Gastroesophageal sphincter (tissue), 4 donors: ENCODE results near the gene HS6ST3. TPM values are rescaled to one million over a fixed set of nuclear protein-coding genes. Genes with fewer than 3 reads are reported as not detected.

Source experiments
- ATAC-seq: fragments of 150-250 bp; one replicate; pipeline ENCODE4 v1.9.1; 2016; ENCODE audit warnings: mild to moderate bottlenecking, moderate library complexity
- H3K27ac ChIP-seq, 4 donors: fragments of 200-600 bp; sonication (generic) in 3 of 4; 1 replicate in 3 of 4; 2 replicates in 1 of 4; pipeline ENCODE4 v1.5.1; 2016 to 2019
- H3K27me3 ChIP-seq: fragments of 200-600 bp; sonication (generic); one replicate; pipeline ENCODE4 v1.5.1; 2019
- H3K36me3 ChIP-seq, 2 donors: fragments of 200-600 bp; sonication (generic); one replicate each; pipeline ENCODE4 v1.5.1; 2019; ENCODE audit warnings: control low read depth in 1 of 2
- H3K4me1 ChIP-seq, 3 donors: fragments of 200-600 bp; sonication (generic); 1 replicate in 2 of 3; 2 replicates in 1 of 3; pipeline ENCODE4 v1.5.1; 2016 to 2019; ENCODE audit warnings: control low read depth in 2 of 3
- H3K4me3 ChIP-seq, 2 donors: fragments of 200-600 bp; sonication (generic); one replicate each; pipeline ENCODE4 v1.5.1; 2019; ENCODE audit warnings: mild to moderate bottlenecking in 1 of 2, moderate library complexity in 1 of 2
- H3K9me3 ChIP-seq, 3 donors: fragments of 200-600 bp; sonication (generic); one replicate each; pipeline ENCODE4 v1.5.1; 2017 to 2019; ENCODE audit warnings: control low read depth in 2 of 3
- EP300 ChIP-seq: sonication (generic); formaldehyde crosslinking; IDR thresholded peaks from one replicate; pipeline ENCODE4 v1.6.1; 2017; ENCODE audit warnings: antibody characterized with exemption, mild to moderate bottlenecking
- POLR2A ChIP-seq, 2 donors: fragments of 450-650 bp; IDR thresholded peaks; one replicate each; pipeline ENCODE4 v1.6.1; 2017; ENCODE audit warnings: antibody characterized with exemption in 2 of 2, mild to moderate bottlenecking in 2 of 2, moderate library complexity in 1 of 2
- POLR2AphosphoS5 ChIP-seq: sonication (generic); formaldehyde crosslinking; IDR thresholded peaks from one replicate; pipeline ENCODE4 v1.6.1; 2017; ENCODE audit warnings: antibody characterized with exemption
- WGBS, 2 donors: methylation state at CpG; one replicate each; pipeline ENCODE4 v1.1.5; 2018; ENCODE audit warnings: low coverage in 1 of 2; 5-methylcytosine and 5-hydroxymethylcytosine counted together
- total RNA-seq, 4 donors: library from RNA; depleted of rRNA; stranded (reverse); fragments of >200 nt; gene quantifications; one replicate each; pipeline ENCODE4 v1.1.0, GENCODE V29; 2016
- TF ChIP-seq, protein P1 (sequence below), 4 experiments: fragments of 200-600 bp in 2 of 4; fragments of 450-650 bp in 2 of 4; sonication (generic) in 1 of 4; IDR thresholded peaks; one replicate each; pipeline ENCODE4 v1.5.1; 2017 to 2019; ENCODE audit warnings: antibody characterized with exemption in 4 of 4, mild to moderate bottlenecking in 2 of 4, moderate library complexity in 2 of 4

HS6ST3 gene
- total RNA-seq, 4 donors from 2014 or later: 3.4 to 13.2 (median 5.2) TPM

DNA sequence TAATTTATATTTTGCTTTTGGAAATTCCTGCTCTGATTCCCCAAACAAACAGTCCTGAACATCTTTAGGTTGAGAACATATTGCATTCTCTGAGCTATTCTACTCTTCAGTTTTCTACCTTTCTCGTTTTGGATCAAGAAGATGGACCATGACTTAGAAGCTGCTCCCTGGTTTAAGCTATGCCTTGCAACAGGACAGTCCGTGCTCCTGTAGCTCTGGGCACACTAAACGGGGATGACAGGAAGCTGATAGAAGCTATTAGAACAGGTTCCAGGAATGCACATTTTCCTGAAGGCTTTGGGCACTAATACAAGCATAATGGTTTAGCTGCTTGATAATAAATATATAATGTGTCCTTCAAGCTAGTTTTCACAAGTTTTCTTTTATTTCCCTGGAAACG lies 385.2 kb downstream of the HS6ST3 start:
- Histone ChIP-seq H3K27ac (no peak overlapping the region), H3K27me3 (no peaks in the 10 kb centered on the region), H3K4me1 (no peaks in the 10 kb centered on the region), H3K9me3 (no peaks in the 10 kb centered on the region), H3K4me3 (no peak overlapping the region), H3K36me3 (no peaks in the 10 kb centered on the region)
- 44 to 83% methylated on average over 4 of the region's 4 CpGs for WGBS, 2 donors
- TF ChIP-seq, protein P1, sequence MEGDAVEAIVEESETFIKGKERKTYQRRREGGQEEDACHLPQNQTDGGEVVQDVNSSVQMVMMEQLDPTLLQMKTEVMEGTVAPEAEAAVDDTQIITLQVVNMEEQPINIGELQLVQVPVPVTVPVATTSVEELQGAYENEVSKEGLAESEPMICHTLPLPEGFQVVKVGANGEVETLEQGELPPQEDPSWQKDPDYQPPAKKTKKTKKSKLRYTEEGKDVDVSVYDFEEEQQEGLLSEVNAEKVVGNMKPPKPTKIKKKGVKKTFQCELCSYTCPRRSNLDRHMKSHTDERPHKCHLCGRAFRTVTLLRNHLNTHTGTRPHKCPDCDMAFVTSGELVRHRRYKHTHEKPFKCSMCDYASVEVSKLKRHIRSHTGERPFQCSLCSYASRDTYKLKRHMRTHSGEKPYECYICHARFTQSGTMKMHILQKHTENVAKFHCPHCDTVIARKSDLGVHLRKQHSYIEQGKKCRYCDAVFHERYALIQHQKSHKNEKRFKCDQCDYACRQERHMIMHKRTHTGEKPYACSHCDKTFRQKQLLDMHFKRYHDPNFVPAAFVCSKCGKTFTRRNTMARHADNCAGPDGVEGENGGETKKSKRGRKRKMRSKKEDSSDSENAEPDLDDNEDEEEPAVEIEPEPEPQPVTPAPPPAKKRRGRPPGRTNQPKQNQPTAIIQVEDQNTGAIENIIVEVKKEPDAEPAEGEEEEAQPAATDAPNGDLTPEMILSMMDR (IDR thresholded peaks at IDR 0.05): no peak
- TF ChIP-seq EP300: no peak
- no peak for TF ChIP-seq POLR2AphosphoS5
- TF ChIP-seq POLR2A (IDR thresholded peaks at IDR 0.05): no peak
- no peak for ATAC-seq

DNA sequence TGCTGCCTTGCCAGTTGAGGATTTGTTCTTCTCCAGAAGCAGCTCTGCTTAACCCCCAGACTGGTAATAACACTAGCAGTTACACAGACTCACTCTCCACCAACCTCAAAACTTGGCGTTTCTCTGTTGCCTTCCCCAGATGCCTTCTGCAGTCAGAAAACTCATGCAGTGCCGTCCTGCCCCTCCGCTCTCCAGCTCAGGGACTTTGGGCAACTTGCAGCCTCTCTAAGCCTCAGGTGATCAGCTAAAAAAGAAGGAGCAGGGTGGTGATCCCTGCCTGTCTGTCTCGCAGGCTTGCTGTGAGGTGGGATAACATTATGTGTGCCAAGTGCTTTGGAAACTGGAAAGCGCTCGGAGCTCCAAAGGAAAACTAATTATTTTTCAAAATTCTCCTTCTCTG lies 391.6 kb downstream of the HS6ST3 start:
- Histone ChIP-seq H3K4me3 (no peak overlapping the region), H3K27me3 (no peaks in the 10 kb centered on the region), H3K27ac (no peak overlapping the region), H3K9me3 (peaks cover 0 to 9% (median 0%) of the 10 kb centered on the region in 3 donors), H3K36me3 (no peaks in the 10 kb centered on the region), H3K4me1 (no peaks in the 10 kb centered on the region)
- TF ChIP-seq EP300 (no peak), POLR2A (IDR thresholded peaks at IDR 0.05) (no peak), POLR2AphosphoS5 (no peak)
- TF ChIP-seq, protein P1 (IDR thresholded peaks at IDR 0.05): no peak
- ATAC-seq: no peak
- 57 to 76% methylated on average over 3 to 6 of the region's 6 CpGs for WGBS, 2 donors

DNA sequence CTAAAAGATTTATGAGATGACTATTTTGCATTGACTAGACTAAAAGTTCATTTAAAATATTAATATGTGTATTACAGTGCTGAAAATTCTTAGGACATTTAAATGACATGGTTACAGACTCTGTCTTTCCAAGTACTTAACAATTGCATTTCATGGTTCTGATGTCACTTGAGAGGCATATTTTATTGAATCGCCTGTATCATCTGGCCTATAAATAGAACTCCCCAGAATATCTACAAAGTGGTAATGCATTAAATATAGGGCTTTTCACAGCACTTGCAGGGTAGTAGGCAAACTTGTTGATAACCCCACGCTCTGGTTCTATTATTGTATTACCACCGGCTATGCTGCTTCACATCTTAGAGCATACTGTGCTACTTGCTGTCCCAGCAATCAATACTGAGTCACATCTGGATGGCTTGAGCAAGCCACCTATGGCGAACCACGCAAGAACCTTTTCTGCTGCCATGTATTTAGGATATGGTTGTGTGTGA lies 400.6 kb downstream of the HS6ST3 start:
- ATAC-seq: no peak
- no peaks in the 10 kb centered on the region for H3K9me3 ChIP-seq
- TF ChIP-seq, protein P1 (IDR thresholded peaks at IDR 0.05): no peak
- TF ChIP-seq EP300 (no peak), POLR2A (IDR thresholded peaks at IDR 0.05) (no peak), POLR2AphosphoS5 (no peak)
- H3K27ac ChIP-seq: no peak overlapping the region
- 79 to 92% methylated on average over 5 of the region's 5 CpGs for WGBS, 2 donors
- H3K36me3 ChIP-seq: no peaks in the 10 kb centered on the region
- H3K27me3 ChIP-seq: no peaks in the 10 kb centered on the region
- H3K4me1 ChIP-seq: no peaks in the 10 kb centered on the region
- no peak overlapping the region for H3K4me3 ChIP-seq

DNA sequence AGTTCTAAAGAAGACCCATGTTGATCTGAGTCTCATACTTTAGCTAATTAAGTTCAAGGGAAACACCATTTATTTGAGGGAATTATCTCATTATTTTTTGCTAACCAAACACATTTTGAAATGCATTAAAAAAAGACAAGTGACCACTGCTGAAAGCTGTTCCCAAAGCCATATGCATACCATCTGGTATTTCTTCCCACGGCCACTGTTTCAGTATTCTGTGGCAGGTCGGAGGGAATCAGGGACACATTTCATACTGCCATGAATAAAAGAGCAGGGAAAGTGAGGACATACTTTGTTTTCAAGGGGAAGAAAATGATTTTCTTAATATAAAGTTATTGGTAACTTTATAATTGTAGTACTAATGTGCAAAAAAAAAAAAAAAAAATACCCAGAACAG lies 401.2 kb downstream of the HS6ST3 start:
- no peak for TF ChIP-seq POLR2AphosphoS5
- no peak for TF ChIP-seq POLR2A (IDR thresholded peaks at IDR 0.05)
- TF ChIP-seq EP300: no peak
- TF ChIP-seq, protein P1 (IDR thresholded peaks at IDR 0.05): no peak
- no peaks in the 10 kb centered on the region for H3K36me3 ChIP-seq
- no peak overlapping the region for H3K27ac ChIP-seq
- no peaks in the 10 kb centered on the region for H3K27me3 ChIP-seq
- H3K4me3 ChIP-seq: no peak overlapping the region
- WGBS, 2 donors: 80 to 83% methylated on average over 2 of the region's 2 CpGs
- no peaks in the 10 kb centered on the region for H3K4me1 ChIP-seq
- no peak for ATAC-seq
- H3K9me3 ChIP-seq: no peaks in the 10 kb centered on the region

DNA sequence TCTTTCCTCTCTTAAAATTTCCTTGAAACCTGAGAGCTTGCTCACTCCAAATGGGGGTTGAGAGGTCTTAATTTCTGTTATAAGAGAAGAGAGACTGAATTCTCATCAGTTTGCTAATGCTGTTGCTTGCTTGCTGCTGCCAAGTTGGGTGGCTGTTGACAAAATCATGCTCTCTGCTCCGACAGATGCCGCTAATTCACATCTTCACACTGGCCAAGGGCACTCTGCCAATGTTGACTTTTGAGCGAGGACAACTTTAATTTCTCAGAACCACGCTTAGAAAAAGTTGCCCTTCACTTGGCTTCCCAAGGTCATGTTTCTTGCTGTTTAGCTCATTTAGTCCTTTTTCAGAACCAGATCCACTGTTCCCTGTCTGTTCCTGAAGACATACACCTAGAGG lies 402.9 kb downstream of the HS6ST3 start:
- 45 to 69% methylated on average over 4 of the region's 4 CpGs for WGBS, 2 donors
- Histone ChIP-seq H3K27ac (no peak overlapping the region), H3K4me3 (no peak overlapping the region), H3K27me3 (no peaks in the 10 kb centered on the region), H3K9me3 (no peaks in the 10 kb centered on the region), H3K4me1 (no peaks in the 10 kb centered on the region), H3K36me3 (no peaks in the 10 kb centered on the region)
- ATAC-seq: no peak
- TF ChIP-seq, protein P1 (IDR thresholded peaks at IDR 0.05): no peak
- TF ChIP-seq POLR2A (IDR thresholded peaks at IDR 0.05) (no peak), EP300 (no peak), POLR2AphosphoS5 (no peak)
